Chondrocyte (in vitro differentiated cells): ENCODE measurements around the gene TNIK. TPM values are rescaled to one million over a fixed set of nuclear protein-coding genes. Genes with fewer than 3 reads are reported as not detected.

Source experiments
- DNase-seq: peaks from one replicate; pipeline ENCODE4 v3.0.0; 2021; ENCODE audit warnings: mixed read lengths, low spot score
- H3K27ac Mint-ChIP-seq: one replicate; pipeline ENCODE4 v1.8.0; 2021; ENCODE audit warnings: mild to moderate bottlenecking, moderate library complexity, mixed read lengths; ENCODE audit not compliant: unreplicated experiment
- H3K27me3 Mint-ChIP-seq: 2 replicates; pipeline ENCODE4 v1.8.0; 2021; ENCODE audit warnings: low read depth, mixed read lengths
- H3K36me3 Mint-ChIP-seq: 2 replicates; pipeline ENCODE4 v1.8.0; 2021; ENCODE audit warnings: low read depth, mixed read lengths
- H3K4me1 Mint-ChIP-seq: 2 replicates; pipeline ENCODE4 v1.8.0; 2021; ENCODE audit warnings: low read depth, mild to moderate bottlenecking, mixed read lengths
- H3K4me3 Mint-ChIP-seq: one replicate; pipeline ENCODE4 v1.8.0; 2021; ENCODE audit warnings: mild to moderate bottlenecking, moderate library complexity, mixed read lengths; ENCODE audit not compliant: unreplicated experiment
- H3K9me3 Mint-ChIP-seq: 2 replicates; pipeline ENCODE4 v1.8.0; 2021; ENCODE audit warnings: low read depth, mixed read lengths
- total RNA-seq: library from RNA; stranded (reverse); gene quantifications from 3 replicates; pipeline ENCODE4 v1.2.1, GENCODE V29; 2021
- TF ChIP-seq, protein P1 (sequence below): fragments of 200-600 bp; sonication (generic); IDR thresholded peaks from 2 replicates; pipeline ENCODE4 v1.5.0; 2021; ENCODE audit warnings: antibody characterized with exemption, mild to moderate bottlenecking, moderate library complexity

Gene TNIK
- total RNA-seq, 1 donor from 2014 or later = 17.5 TPM

- no peak for DNase-seq
- Mint-ChIP-seq H3K27ac (no peak overlapping the region), H3K4me1 (no peaks in the 10 kb centered on the region), H3K4me3 (no peak overlapping the region), H3K36me3 (no peaks in the 10 kb centered on the region), H3K27me3 (peaks cover 6% of the 10 kb centered on the region), H3K9me3 (no peaks in the 10 kb centered on the region)
- TF ChIP-seq, protein P1, sequence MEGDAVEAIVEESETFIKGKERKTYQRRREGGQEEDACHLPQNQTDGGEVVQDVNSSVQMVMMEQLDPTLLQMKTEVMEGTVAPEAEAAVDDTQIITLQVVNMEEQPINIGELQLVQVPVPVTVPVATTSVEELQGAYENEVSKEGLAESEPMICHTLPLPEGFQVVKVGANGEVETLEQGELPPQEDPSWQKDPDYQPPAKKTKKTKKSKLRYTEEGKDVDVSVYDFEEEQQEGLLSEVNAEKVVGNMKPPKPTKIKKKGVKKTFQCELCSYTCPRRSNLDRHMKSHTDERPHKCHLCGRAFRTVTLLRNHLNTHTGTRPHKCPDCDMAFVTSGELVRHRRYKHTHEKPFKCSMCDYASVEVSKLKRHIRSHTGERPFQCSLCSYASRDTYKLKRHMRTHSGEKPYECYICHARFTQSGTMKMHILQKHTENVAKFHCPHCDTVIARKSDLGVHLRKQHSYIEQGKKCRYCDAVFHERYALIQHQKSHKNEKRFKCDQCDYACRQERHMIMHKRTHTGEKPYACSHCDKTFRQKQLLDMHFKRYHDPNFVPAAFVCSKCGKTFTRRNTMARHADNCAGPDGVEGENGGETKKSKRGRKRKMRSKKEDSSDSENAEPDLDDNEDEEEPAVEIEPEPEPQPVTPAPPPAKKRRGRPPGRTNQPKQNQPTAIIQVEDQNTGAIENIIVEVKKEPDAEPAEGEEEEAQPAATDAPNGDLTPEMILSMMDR = no peak
Observed at GRCh38 chr3:171039674-171040073, 420.5 kb downstream of the TNIK start.

- no peak overlapping the region for H3K27ac Mint-ChIP-seq
- no peak for DNase-seq
- H3K4me1 Mint-ChIP-seq = no peaks in the 10 kb centered on the region
- H3K36me3 Mint-ChIP-seq = no peaks in the 10 kb centered on the region
- TF ChIP-seq, protein P1 = no peak
- no peak overlapping the region for H3K4me3 Mint-ChIP-seq
- H3K27me3 Mint-ChIP-seq = peaks cover 6% of the 10 kb centered on the region
- no peaks in the 10 kb centered on the region for H3K9me3 Mint-ChIP-seq
Observed at GRCh38 chr3:171038342-171038741, 421.9 kb downstream of the TNIK start.

- Mint-ChIP-seq H3K27ac (no peak overlapping the region), H3K9me3 (no peaks in the 10 kb centered on the region), H3K4me1 (no peaks in the 10 kb centered on the region), H3K36me3 (no peaks in the 10 kb centered on the region), H3K27me3 (no peaks in the 10 kb centered on the region), H3K4me3 (no peak overlapping the region)
- DNase-seq = no peak
- TF ChIP-seq, protein P1 = no peak
Observed at GRCh38 chr3:171028779-171029232, 431.4 kb downstream of the TNIK start.

DNA sequence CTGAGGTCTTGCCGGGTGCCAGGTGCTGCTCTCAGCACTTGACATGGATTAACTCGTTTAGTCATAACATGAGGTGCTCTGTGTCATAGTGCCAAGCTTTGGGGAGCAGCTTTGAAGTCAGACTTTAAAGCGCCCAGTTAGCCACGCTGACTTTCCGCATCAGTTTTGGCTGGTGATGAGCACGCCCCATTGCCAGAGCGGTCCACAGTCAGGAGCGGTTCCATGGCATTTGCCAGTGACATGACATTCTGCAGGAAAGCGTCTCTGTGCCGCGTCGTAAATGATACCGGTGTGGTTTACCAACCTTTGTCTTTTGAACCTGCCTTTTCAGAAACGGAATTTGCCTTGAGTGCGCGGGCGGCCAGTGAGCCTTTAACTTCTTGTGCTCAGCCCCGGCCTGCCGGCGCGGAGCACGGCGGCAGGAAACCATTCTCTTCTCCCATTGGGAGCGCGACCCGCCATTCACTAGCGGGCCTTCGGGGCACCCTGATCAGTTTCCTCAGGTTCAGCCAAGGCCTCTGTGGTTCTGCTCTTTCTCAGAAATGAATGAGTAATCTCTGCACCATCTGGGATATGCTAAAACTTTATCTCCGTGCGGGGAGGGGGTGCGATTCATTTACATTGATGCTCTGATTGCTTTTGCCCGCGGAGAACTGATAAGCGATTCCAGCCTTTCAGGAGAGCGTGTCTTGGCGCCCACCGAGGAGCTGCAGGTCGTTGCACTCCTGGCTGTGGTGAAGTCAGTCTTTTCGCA, 432.0 kb downstream of the TNIK start:
- TF ChIP-seq, protein P1 = no peak
- no peak overlapping the region for H3K4me3 Mint-ChIP-seq
- no peaks in the 10 kb centered on the region for H3K27me3 Mint-ChIP-seq
- no peaks in the 10 kb centered on the region for H3K36me3 Mint-ChIP-seq
- DNase-seq = no peak
- no peaks in the 10 kb centered on the region for H3K4me1 Mint-ChIP-seq
- H3K9me3 Mint-ChIP-seq = no peaks in the 10 kb centered on the region
- no peak overlapping the region for H3K27ac Mint-ChIP-seq

DNA sequence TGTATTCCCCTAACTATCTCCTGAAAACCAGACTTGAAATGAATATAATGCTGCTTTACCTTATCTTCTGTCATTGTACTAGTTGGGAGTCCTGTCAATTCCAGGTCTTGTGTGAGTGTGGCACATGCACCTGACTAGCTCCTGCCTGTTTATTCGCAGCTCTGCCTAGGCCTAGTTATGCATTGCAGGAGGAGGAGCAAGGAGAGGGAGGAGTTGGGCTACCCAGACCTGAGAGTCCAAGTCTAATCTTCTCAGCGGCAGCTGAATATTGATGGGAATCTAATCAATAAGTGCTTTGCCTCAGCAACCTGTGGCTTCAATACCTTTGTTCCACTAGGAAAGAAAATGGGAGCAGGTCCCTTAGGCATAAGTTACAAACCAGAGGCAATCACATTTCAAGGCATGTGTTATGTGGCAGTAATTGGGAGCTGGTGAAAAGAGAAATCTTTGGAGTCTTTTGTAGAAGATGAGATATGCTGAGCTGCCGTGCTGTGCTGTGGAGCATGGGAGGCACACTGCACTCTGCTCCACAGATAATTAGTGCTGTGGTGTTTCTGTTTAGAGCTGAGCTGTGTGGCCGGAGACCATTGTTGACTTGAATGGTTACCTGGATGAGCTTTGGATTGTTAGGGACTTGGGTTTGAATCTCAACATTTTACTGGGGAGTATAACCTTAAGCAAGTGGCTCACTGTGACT, 433.5 kb downstream of the TNIK start, which contains the start of gene SLC2A2:
Gene SLC2A2 (minus strand): TSS at position 124 of the 697 bp plus-strand sequence. CDS start 50 bp downstream, at position 74.
- no peaks in the 10 kb centered on the region for H3K27me3 Mint-ChIP-seq
- no peaks in the 10 kb centered on the region for H3K9me3 Mint-ChIP-seq
- H3K4me3 Mint-ChIP-seq = no peak within 1 kb of the TSS
- TF ChIP-seq, protein P1 = no peak
- DNase-seq = no peak
- H3K4me1 Mint-ChIP-seq = no peaks in the 10 kb centered on the region
- H3K36me3 Mint-ChIP-seq = no peaks in the 10 kb centered on the region
- no peak within 1 kb of the TSS for H3K27ac Mint-ChIP-seq
